ENCODE results near the gene OR10A3.

OR10A3 gene

DNA sequence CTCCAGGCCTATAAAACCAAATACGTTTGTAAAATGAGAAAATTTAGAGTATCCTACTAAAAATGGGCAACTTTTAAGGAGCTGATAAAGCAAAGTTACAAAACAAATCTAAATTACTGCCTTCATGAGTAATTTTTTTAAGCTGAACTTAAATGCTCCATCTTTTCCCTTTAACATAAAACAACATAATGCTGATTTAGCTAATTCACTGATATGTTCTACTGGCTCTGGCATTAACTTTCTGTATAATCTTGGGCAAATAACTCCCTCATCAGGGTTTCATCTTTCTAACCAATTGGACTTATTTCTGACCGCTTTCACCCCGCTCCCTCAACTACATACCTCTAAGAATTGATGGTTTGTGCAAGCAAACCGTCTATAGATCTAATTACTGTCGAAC is 362 bp downstream of the OR10A3 start:
- DNase-seq (ENCODE audit: low read depth) = no peak

- no peak for DNase-seq (ENCODE audit: low read depth)
Measured at GRCh38 chr11:7936615-7937014, 4.9 kb downstream of the OR10A3 start.

DNA sequence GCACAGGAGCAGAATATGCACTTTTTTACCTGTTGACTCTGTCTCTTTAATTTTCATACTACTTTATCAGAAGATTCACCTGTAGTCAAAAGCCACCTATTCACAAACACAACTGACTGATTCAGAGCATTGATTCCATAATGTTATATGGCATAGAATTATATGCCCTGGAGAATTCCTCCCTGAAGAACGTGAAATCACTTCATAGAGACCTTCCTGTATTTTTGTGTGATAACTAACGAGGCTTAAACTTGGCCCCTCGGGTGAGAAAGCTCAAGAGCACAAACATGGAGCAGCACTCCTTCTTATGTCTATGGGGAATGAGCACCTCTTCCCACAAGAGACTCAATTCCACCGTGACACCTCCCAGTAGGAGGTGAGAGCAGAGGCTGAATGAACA is 10.3 kb downstream of the OR10A3 start, which contains the start of gene OR10A6:
TSS of gene OR10A6 (minus strand) at position 101 of the 400 bp plus-strand sequence. CDS start 2,606 bp downstream, outside the sequence.
- DNase-seq (ENCODE audit: low read depth) = no peak

GRCh38 chr11:7927635-7928034 is 13.9 kb downstream of the OR10A3 start:
- DNase-seq (ENCODE audit: low read depth) = no peak

GRCh38 chr11:7924536-7924935 is 17.0 kb downstream of the OR10A3 start:
- no peak for DNase-seq (ENCODE audit: low read depth)

DNA sequence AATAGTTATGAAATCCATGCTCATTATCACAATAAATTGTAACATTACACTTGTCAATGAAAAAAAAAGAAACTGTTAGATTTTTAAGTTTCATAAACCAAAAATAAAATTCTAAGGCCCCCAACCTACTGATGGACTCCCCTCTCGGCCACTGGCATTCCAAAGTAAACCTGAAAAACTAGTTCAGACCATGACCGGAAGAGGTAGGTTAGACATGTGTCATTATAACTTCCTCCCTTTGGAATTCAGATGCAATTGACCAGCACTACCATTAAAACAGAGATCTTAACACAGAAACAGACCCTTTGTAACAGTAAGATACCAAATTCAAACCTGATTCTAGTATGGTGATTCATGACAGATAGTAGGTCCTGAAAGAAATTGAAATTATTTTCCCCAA is 23.4 kb downstream of the OR10A3 start:
- DNase-seq (ENCODE audit: low read depth) = no peak

DNA sequence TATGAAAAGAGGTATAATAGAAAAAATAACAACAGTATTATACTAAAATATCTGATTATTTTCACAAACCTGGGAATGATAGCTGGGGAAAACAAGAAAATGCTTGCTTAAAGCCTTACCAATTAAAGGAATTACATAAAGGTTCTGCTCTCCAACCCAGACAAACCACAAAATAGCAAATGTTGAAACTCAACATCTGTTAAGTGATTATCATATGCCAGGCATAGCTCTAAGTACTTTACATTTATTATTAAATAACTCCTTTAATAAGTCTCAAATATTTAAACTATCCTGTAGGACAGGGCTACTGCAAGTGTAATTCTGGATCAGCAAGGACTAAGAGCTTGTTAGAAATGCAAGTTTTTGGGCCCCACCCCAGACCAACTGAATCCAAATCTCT is 30.5 kb downstream of the OR10A3 start:
- no peak for DNase-seq (ENCODE audit: low read depth)

DNA sequence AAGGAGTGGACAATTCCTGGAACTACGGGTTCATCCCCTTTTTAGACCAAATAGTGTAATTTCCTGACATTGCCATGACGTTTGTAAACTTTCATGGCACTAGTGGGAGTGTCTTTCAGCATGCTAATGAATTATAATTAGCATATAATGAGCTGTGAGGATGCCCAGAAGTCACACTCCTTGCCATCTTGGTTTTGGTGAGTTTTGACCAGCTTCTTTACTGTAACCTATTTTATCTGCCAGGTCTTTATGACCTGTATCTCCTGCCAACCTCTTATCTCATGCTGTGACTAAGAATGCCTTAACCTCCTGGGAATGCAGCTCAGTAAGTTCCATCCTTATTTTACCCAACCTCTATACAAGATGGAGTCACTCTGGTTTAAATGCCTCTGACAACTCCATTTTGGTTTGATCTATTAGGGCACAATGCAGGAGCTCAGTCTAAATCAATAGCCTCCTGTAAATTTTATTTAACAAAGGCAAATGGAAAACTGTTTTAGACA is 31.2 kb downstream of the OR10A3 start:
- DNase-seq (ENCODE audit: low read depth) = no peak

GRCh38 chr11:7909585-7910285 is 31.8 kb downstream of the OR10A3 start:
- no peak for DNase-seq (ENCODE audit: low read depth)

DNA sequence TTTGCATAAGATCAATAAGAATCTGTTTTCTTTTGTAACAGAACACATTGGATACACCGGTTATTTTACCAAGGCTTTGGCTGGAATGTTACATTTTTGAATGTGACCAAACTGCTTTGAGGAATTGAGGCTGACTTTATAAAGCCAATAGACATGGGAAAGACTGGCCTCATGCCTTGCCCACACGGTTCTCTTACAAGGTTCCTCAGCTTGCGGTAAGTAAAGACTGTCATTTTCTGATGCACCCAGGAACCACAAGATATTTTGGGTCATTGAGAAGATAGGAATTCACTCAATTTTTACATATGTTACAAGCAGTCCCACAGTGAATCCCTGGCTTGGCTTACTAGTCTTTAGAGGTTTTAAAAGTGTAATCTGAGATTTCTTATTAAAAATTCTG is 34.4 kb downstream of the OR10A3 start:
- no peak for DNase-seq (ENCODE audit: low read depth)

DNA sequence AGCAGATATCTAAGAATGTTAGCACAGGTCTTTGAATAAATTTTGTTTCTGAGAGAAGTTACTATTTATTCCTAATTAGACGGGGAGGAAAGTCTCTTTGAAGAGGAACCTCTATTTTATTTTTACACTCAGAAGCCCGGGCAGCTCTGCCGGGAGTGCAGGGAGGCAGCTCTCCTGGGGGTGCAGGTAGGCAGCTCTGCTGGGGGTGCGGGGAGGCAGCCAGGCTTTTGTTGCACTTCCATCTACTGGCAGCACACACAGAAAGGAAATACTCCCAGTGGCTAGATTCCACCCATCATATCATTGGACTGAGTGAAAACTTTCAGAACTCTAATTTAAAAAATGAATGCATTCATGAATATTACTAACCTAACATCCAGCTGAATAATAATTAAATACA is 35.0 kb downstream of the OR10A3 start:
- no peak for DNase-seq (ENCODE audit: low read depth)

DNA sequence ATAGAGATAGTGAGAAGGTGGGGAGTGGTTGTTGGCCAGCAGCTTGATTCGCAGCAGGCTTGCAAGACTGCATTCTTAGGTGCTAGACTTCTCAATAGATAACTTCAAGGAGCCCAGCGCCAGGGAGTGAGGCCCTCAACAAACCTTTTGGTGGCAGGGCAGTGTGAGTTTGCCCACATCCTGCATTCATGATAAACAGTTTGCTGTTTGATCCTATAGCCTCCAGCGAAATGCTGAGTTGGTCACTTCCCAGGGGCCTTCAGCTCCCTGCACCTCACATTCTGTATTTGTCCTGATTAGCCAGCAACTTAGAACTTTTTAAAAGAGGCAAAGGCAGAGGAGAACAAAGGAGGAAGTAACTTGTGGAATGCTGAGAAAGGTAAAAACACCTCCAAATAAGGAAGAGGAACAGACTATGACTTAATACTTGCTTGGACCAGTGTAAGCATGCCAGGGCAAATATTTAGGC is 35.5 kb downstream of the OR10A3 start:
- no peak for DNase-seq (ENCODE audit: low read depth)

- no peak for DNase-seq (ENCODE audit: low read depth)
Measured at GRCh38 chr11:7905549-7905948, 36.0 kb downstream of the OR10A3 start.

DNA sequence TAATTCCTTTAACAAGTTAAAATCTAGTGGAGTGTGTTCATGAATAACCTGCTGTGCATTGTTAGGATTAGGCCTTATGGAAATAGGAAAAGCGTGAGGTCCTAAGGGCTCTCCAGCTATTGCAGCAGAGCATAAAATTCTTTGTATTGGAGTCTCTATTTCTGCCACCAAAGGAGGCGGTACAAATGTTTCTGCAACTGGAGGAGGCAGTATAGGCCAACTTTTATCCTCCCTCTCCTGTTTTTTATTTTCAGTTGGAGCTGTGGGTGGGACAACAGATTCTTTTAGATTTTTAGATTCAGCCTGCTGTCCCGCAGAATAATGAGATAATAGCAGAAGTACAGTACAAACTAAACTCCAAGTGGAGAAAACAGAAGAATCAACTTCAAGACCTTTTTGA is 36.6 kb downstream of the OR10A3 start:
- peak; percentile 9 for DNase-seq (ENCODE audit: low read depth)

DNA sequence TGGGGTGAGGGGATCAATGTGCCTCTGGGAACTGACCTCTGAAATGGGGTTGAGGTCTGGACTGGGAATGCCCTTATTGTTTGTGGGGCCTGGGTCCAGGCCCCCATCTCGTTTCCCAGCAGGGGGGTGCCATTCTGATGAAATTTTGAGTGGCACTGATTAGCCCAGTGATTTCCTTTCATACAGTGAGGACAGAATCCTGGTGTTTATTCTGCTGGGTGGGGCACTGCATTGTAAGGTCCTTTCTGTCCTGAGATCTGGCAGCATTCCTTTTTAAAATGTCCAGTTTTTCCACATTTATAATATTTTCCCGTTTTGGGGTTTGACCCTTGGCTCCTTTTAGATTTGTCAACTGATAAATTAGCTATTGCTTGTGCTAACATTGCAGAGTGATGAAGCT is 37.6 kb downstream of the OR10A3 start:
- no peak for DNase-seq (ENCODE audit: low read depth)

GRCh38 chr11:7901319-7901854 is 40.1 kb downstream of the OR10A3 start:
- no peak for DNase-seq (ENCODE audit: low read depth)

DNA sequence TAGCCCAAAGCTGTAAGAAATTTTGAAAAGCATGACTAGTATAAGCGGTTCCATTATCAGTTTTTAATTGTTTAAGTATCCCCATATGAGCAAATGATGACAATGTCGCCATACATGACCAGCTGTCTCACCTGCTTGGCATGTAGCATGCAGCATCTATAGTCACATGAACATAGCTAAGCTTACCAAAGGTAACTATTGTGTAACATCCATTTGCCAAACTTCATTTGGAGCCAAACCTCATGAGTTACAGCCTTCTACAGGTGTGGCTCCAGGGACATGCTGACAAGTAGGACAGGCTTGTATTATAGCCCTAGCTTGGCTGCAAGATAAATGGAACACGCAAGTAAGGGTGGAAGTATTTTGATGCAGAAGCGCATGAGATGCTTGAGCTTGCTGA is 40.8 kb downstream of the OR10A3 start:
- DNase-seq (ENCODE audit: low read depth) = no peak

DNA sequence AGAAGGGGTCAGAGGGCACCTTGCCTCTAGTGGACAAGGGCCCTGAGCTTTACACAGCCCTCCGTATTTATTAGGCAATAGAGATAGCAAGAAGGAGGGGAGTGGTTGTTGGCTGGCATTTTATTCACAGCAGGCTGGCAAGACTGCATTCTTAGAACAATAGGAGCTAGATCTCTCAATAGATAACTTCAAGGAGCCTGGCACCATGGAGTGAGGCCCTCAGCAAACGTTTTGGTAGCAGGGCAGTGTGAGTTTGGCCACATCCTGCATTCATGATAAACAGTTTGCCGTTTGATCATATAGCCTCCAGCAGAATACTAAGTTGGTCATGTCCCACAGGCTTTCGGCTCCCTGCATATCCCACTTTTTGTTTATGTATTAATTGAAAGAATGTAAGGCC is 42.1 kb downstream of the OR10A3 start:
- DNase-seq (ENCODE audit: low read depth) = no peak

DNA sequence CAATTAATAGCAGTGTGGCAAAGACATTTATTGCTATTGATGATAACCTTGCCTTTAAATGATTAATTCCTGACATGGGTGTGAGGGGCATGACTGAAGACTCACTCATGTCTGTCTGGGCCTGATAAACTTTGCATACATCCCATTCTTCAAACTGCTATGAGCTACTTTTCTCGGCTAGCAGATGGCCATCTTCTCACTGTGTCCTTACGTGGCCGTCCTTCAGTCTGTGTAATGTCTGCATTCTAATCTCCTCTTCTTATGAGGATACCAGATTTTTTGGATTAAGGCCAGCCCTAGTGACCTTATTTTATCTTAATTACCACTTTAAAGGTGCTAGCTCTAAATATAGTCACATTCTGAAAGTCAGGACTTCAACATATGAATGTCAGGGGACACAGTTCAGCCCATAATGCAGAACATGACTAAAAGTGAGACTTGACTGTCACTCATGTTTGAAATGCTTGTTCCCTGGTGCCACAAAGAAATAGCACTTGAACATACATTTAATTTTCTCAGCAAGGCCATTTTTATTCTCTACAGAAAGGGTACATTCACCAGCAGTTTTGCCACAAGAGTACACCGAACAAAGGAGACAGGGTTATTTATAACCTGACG is 42.7 kb downstream of the OR10A3 start:
- no peak for DNase-seq (ENCODE audit: low read depth)

DNA sequence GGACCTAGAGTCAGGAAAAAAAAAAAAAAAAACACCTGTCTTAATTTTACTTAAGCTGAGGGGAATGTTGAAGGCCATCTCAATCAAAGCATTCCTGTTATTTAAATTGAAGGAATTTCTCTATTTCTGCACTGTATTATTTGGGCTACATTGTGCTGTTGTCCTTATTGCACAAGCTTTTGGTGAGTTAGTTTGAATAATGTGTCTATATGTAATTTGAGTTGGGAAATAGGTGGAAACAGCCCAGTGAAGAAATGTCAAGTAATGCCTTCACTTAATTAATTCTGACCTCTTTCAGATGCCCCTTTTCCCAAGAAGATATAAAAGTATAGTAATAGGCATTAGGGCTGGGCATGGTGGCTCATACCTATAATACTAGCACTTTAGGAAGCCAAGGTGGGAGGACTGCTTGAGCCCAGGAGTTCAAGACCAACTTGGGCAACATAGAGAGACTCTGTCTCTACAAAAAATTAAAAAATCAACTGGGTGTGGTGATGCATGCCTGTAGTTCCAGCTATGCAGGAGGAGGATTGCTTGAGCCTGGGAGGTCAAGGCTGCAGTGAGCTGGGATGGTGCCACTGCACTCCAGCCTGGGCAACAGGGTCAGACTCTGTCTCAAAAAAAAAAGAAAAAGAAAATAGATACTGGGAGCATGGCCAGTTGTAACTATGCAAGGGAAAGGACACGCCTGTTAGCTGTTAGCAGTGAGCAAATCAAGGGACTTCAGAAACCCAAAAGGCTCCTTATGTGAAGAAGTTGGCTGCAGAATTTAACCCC is 45.3 kb downstream of the OR10A3 start:
- DNase-seq (ENCODE audit: low read depth) = no peak

- no peak for DNase-seq (ENCODE audit: low read depth)
Measured at GRCh38 chr11:7894251-7894650, 47.3 kb downstream of the OR10A3 start.

DNA sequence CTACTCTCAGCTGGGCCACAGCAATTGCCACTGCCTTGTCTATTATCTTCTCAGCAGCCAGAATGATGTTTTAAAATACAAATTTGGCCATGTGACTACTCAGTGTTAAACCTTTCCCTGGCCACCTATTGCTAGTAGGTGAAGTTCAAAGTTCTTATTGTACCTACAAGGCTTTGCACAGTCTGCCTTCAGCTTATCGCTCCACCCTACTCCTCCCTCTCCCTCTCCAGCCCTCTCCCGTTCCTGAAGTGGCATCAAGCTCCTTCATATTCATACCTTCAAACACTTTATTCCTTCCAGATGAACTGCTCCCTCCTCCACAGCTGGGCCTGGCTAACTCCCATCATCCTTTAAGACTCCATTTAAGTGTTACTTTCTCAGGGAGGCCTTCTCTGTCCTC is 47.7 kb downstream of the OR10A3 start:
- no peak for DNase-seq (ENCODE audit: low read depth)

- DNase-seq (ENCODE audit: low read depth) = no peak
Measured at GRCh38 chr11:7892840-7893254, 48.7 kb downstream of the OR10A3 start.

All from non-pigmented ciliary epithelial cell (primary cell).